ENCODE results near the gene MTUS2.

MTUS2 gene

GRCh38 chr13:28820099-28821051, at the start of gene MTUS2:
Gene MTUS2, plus strand, starts transcription at chr13:28820339.
- H3K4me2 ChIP-seq (ENCODE audit: insufficient read depth, low read length): no peak within 1 kb of the TSS
- no peak for ATAC-seq (ENCODE audit: insufficient read depth, low read depth)
- H4K20me1 ChIP-seq (ENCODE audit: insufficient read depth, low read length): no peaks in the 10 kb centered on the region
- no peaks in the 10 kb centered on the region for H3K79me2 ChIP-seq (ENCODE audit: insufficient read depth, low read length)
- H3K36me3 ChIP-seq (ENCODE audit: insufficient read depth, low read length): no peaks in the 10 kb centered on the region
- no peaks in the 10 kb centered on the region for H3K4me1 ChIP-seq (ENCODE audit: insufficient read depth, low read length)
- H3K9me3 ChIP-seq (ENCODE audit: insufficient read depth, low read length, severe bottlenecking): no peaks in the 10 kb centered on the region
- no peak for TF ChIP-seq CTCF (IDR thresholded peaks at IDR 0.05; ENCODE audit: borderline replicate concordance, extremely low read depth, low read length, poor library complexity, severe bottlenecking)
- no peak for TF ChIP-seq EZH2 (IDR thresholded peaks at IDR 0.05; ENCODE audit: borderline replicate concordance, low read depth, low read length, severe bottlenecking)
- H3K27me3 ChIP-seq (ENCODE audit: insufficient read depth, low read length, poor library complexity): no peaks in the 10 kb centered on the region
- no peak within 1 kb of the TSS for H3K27ac ChIP-seq (ENCODE audit: low read length)
- no peak for DNase-seq
- H3K4me3 ChIP-seq (ENCODE audit: low read depth in 1 of 2, low read length in 2 of 2): no peak within 1 kb of the TSS
- H3K9ac ChIP-seq (ENCODE audit: low read depth, low read length): no peak within 1 kb of the TSS
- no peak within 1 kb of the TSS for H2AFZ ChIP-seq (ENCODE audit: low read depth, low read length)

- Histone ChIP-seq H3K9me3 (ENCODE audit: insufficient read depth, low read length, severe bottlenecking) (peaks cover 3% of the 10 kb centered on the region), H3K4me1 (ENCODE audit: insufficient read depth, low read length) (no peaks in the 10 kb centered on the region), H3K27ac (ENCODE audit: low read length) (no peak overlapping the region), H3K4me3 (ENCODE audit: low read depth in 1 of 2, low read length in 2 of 2) (no peak overlapping the region), H3K27me3 (ENCODE audit: insufficient read depth, low read length, poor library complexity) (no peaks in the 10 kb centered on the region), H3K9ac (ENCODE audit: low read depth, low read length) (no peak overlapping the region), H2AFZ (ENCODE audit: low read depth, low read length) (no peak overlapping the region), H3K36me3 (ENCODE audit: insufficient read depth, low read length) (no peaks in the 10 kb centered on the region), H4K20me1 (ENCODE audit: insufficient read depth, low read length) (no peaks in the 10 kb centered on the region), H3K79me2 (ENCODE audit: insufficient read depth, low read length) (no peaks in the 10 kb centered on the region), H3K4me2 (ENCODE audit: insufficient read depth, low read length) (no peak overlapping the region)
- no peak for DNase-seq
- no peak for ATAC-seq (ENCODE audit: insufficient read depth, low read depth)
- TF ChIP-seq EZH2 (IDR thresholded peaks at IDR 0.05; ENCODE audit: borderline replicate concordance, low read depth, low read length, severe bottlenecking) (no peak), CTCF (IDR thresholded peaks at IDR 0.05; ENCODE audit: borderline replicate concordance, extremely low read depth, low read length, poor library complexity, severe bottlenecking) (no peak)
Observed at GRCh38 chr13:28778308-28779215, 41.6 kb upstream of the MTUS2 start.

- Histone ChIP-seq H3K4me3 (ENCODE audit: low read depth in 1 of 2, low read length in 2 of 2) (no peak overlapping the region), H2AFZ (ENCODE audit: low read depth, low read length) (no peak overlapping the region), H3K27me3 (ENCODE audit: insufficient read depth, low read length, poor library complexity) (no peaks in the 10 kb centered on the region), H3K9ac (ENCODE audit: low read depth, low read length) (no peak overlapping the region), H3K9me3 (ENCODE audit: insufficient read depth, low read length, severe bottlenecking) (no peaks in the 10 kb centered on the region), H3K79me2 (ENCODE audit: insufficient read depth, low read length) (no peaks in the 10 kb centered on the region), H3K36me3 (ENCODE audit: insufficient read depth, low read length) (no peaks in the 10 kb centered on the region), H3K4me1 (ENCODE audit: insufficient read depth, low read length) (peaks cover 8% of the 10 kb centered on the region), H3K4me2 (ENCODE audit: insufficient read depth, low read length) (no peak overlapping the region), H3K27ac (ENCODE audit: low read length) (no peak overlapping the region), H4K20me1 (ENCODE audit: insufficient read depth, low read length) (no peaks in the 10 kb centered on the region)
- TF ChIP-seq EZH2 (IDR thresholded peaks at IDR 0.05; ENCODE audit: borderline replicate concordance, low read depth, low read length, severe bottlenecking): no peak
- no peak for TF ChIP-seq CTCF (IDR thresholded peaks at IDR 0.05; ENCODE audit: borderline replicate concordance, extremely low read depth, low read length, poor library complexity, severe bottlenecking)
- ATAC-seq (ENCODE audit: insufficient read depth, low read depth) (no peak), DNase-seq (no peak)
Observed at GRCh38 chr13:28792992-28793391, 27.1 kb upstream of the MTUS2 start.

All from DND-41 (cell line).